Measurements from ENCODE around the gene ATP5MK. TPM values are rescaled to one million over a fixed set of nuclear protein-coding genes. Genes with fewer than 3 reads are reported as not detected.

Gene ATP5MK
- total RNA-seq, 4 donors from 2014 or later = 305 to 771 (median 382) TPM

DNA sequence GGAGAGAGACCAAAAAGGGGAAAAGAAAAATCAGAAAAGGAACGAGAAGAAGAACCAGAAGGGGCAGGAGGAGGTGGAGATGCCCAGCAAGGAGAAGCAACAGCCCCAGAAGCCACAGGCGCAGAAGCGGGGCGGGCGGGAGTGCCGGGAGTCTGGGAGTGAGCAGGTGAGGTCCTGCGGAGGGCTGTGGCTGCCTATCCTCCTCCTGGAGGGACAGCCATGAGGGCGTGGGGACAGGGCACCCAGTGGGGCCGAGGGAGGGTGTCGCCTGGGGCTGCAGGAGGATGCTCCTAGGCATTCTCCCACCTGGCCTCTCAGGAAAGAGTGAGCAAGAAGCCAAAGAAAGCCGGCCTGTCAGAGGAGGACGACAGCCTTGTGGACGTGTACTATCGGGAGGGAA is 44.1 kb upstream of the ATP5MK start:
- TF ChIP-seq, protein P1, sequence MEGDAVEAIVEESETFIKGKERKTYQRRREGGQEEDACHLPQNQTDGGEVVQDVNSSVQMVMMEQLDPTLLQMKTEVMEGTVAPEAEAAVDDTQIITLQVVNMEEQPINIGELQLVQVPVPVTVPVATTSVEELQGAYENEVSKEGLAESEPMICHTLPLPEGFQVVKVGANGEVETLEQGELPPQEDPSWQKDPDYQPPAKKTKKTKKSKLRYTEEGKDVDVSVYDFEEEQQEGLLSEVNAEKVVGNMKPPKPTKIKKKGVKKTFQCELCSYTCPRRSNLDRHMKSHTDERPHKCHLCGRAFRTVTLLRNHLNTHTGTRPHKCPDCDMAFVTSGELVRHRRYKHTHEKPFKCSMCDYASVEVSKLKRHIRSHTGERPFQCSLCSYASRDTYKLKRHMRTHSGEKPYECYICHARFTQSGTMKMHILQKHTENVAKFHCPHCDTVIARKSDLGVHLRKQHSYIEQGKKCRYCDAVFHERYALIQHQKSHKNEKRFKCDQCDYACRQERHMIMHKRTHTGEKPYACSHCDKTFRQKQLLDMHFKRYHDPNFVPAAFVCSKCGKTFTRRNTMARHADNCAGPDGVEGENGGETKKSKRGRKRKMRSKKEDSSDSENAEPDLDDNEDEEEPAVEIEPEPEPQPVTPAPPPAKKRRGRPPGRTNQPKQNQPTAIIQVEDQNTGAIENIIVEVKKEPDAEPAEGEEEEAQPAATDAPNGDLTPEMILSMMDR (IDR thresholded peaks at IDR 0.05; ENCODE audit: low read depth) = no peak

DNA sequence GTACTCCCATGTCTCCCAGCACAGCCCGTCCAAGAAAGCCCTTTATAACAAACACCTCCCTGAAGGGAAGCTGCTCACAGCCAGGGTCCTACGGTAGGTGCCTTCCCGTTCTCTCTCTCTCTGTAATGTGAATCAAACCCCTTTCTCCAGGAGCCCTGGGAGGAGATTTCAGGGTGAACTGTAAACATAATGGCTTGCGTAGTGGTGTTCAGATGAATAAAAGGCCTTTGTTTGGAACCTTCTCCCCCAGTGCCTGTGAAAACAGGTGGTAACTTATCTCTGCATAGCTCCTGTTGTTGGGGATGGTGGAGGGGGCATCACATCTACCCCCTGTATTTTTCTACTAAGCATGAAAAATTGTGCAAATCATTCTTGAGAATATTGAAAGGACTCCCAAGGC is 43.5 kb upstream of the ATP5MK start:
- TF ChIP-seq, protein P1 (IDR thresholded peaks at IDR 0.05; ENCODE audit: low read depth) = no peak

DNA sequence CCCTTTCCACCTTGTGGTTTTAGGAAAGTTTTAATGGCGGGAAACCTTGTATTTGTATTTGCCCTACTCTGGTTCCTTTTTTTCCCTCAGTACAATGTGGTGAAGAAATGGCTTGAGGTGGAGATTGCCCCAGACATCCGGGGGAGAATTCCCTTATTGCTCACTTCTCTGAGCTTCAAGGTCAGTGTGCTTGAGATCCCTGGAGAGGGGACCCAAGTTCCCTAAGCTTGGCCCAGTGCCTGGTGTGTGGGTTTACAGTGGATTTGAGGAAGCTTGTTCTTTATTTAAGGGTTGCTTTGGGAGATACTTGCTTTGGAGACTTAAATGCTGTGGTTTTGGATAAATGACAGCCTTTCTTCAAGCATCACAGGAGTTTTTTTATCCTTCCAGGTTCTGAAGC is 37.6 kb upstream of the ATP5MK start:
- TF ChIP-seq, protein P1 (IDR thresholded peaks at IDR 0.05; ENCODE audit: low read depth) = no peak

DNA sequence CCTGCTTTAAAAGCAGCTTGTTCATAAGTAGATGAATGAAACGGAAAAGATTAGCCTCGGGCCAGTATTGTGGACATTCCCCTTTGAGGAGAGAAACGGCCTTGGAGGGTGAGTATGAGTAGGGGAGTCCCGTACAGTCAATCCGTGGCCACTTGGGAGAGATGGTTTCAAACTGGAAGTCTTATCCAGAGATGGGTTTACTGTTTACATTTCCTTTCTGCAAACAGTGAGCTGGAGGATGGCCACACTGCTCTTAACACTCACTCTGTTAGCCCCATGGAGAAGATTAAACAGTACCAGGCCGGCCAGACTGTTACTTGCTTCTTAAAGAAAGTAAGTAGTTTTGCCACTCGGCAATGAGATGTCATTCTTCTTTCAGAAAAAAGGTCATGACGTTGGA is 35.6 kb upstream of the ATP5MK start:
- TF ChIP-seq, protein P1 (IDR thresholded peaks at IDR 0.05; ENCODE audit: low read depth) = no peak

DNA sequence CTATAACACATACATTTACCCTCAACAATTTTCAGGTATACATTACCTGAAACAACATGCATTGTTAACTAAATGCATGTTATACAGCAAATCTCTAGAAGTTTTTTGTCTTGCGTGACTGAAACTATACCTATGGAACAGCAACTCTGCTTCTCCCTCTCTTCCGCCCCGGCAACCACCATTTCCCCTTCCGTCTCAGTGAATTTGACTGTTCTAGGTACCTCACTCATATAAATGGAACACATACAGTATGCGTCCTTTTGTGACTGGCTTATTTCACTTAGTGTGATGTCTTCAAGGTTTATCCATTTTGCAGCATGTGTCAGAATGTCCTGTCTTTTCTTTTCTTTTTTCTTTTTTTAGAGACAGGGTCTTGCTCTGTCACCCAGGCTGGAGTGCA is 33.4 kb upstream of the ATP5MK start:
- TF ChIP-seq, protein P1 (IDR thresholded peaks at IDR 0.05; ENCODE audit: low read depth) = no peak

DNA sequence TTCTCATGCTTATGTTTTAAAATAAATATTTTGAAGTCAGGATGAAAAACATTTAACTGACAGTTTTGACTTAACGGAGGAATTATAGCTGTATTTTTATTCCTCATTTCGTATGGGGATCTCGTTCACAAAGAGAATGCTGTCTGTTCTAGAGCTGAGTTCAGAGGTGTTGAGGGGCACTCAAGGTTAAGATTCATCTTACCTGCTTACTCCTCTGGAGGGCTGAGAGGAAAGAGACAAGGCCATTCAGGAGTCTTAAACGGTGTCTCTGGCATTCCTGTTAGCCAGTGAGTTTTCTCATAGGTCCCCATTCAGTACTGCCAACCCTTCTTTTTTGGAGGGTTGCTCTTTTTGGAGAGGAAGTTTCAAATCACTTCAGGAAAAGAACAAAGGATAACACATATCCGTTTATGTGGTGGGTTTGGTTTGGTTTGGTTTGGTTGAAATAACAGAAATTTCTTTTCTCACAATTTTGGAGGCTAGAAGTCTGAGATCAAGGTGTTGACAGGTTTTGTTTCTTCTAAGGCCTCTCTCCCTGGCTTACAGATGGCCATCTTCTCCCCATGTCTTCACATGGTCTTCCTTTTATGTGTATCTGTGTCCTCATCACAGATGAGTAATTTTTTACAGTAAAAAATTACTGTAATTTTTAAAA is 32.8 kb upstream of the ATP5MK start:
- TF ChIP-seq, protein P1 (IDR thresholded peaks at IDR 0.05; ENCODE audit: low read depth) = no peak

DNA sequence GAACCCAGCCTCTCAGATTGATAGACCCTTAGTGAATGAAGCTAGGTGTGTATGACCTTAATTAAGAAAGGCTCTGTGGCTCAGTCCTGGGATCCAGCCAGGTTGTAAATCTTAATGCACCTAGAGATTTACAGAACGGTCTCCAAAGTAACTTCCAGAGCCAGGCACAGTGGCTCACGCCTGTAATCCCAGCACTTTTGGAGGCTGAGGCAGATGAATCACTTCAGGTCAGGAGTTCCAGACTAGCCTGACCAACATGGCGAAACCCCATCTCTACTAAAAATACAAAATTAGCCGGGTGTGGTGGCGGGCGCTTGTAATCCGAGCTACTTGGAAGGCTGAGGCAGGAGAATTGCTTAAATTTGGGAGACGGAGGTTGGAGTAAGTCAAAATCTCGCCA is 31.6 kb upstream of the ATP5MK start:
- TF ChIP-seq, protein P1 (IDR thresholded peaks at IDR 0.05; ENCODE audit: low read depth) = no peak

Measured in subcutaneous adipose tissue (tissue), 4 donors.